ENCODE measurements around the gene OTP.
"Not testable (repeated sequence)": the region's sequence is repeated elsewhere in the genome, so short reads cannot be mapped to it uniquely, and the experiment has no call there.

The OTP gene

GRCh38 chr5:77599679-77600078 is 38.8 kb downstream of the OTP start:
- no peak for DNase-seq

GRCh38 chr5:77590347-77590746 is 48.2 kb downstream of the OTP start:
- DNase-seq = no peak

GRCh38 chr5:77588175-77588574 is 50.3 kb downstream of the OTP start:
- no peak for DNase-seq

GRCh38 chr5:77586101-77586500 is 52.4 kb downstream of the OTP start:
- DNase-seq = no peak

GRCh38 chr5:77582143-77582542 is 56.4 kb downstream of the OTP start:
- DNase-seq = not testable (repeated sequence)

Data from CD4-positive, alpha-beta T cell treated with Interleukin-4 for 1 hour (primary cell).